ENCODE data around the gene REXO5. TPM values are rescaled to one million over a fixed set of nuclear protein-coding genes. Genes with fewer than 3 reads are reported as not detected.
"Not testable (repeated sequence)": the region's sequence is repeated elsewhere in the genome, so short reads cannot be mapped to it uniquely, and the experiment has no call there.

Gene REXO5
- total and polyA plus RNA-seq, 7 donors: 0.63 to 1.8 (median 1.1) TPM

DNA sequence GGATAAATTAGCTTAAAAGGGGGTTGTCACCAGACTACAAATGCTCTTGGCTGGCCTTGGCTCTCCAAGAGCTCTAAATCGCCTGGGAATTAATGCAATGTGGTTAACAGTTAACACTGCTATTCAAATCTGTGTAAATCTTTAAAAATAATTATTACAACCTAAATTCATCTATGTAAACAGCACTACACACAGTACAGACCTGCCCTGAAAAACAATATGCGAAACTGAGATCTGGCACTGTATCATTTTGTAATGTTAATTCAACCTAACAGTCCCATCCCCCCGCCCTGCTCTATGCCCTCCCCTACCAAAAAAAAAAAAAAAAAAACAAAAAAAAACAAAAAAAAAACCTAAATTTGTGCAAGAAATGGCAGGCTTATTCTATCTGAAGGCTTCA, 52.9 kb downstream of the REXO5 start:
- H3K4me1 ChIP-seq: peaks cover 14% of the 10 kb centered on the region
- intact Hi-C loops (cut with DNase I): loop anchor here in 1 of 2 donors (10.0 kb wide), 1 partner anchor 146 kb away; no protein-coding TSS in a partner anchor

DNA sequence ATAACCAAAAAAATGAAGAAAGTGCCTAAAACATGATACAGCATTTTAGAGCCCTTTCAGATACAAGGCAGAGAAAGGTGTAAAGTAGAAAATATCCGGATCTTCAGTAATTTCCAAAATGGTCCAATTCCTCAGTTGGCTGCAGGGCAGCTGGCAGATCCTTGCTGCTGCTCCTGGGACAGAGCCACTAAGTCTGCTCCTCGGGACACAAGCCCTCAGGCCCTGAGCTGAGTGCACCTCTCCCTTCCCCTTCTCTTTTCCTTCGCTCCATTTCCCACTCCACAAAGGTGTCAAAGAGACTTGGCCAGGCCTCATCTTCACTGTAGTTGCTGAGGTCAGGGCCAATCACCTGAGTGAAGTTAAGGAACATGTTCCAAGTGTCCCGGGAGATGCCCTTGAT, 53.4 kb downstream of the REXO5 start:
- no peak for TF ChIP-seq CTCF (IDR thresholded peaks at IDR 0.05)
- no peak for DNase-seq
- no peaks in the 10 kb centered on the region for H3K27me3 ChIP-seq (ENCODE audit: insufficient read depth in 3 of 3, low read length in 2 of 3)
- intact Hi-C loops (cut with DNase I): loop anchor here in 1 of 2 donors (10.0 kb wide), 1 partner anchor 145 kb away; no protein-coding TSS in a partner anchor
- 28 to 43% (median 36%) methylated on average over 4 of the region's 4 CpGs for WGBS, 3 donors
- H3K4me1 ChIP-seq: peaks cover 14% of the 10 kb centered on the region
- no peak overlapping the region for H3K27ac ChIP-seq
- H3K9me3 ChIP-seq: no peaks in the 10 kb centered on the region
- no peak overlapping the region for H3K4me3 ChIP-seq
- peak in 3 of 4 donors; percentile 32 to 63 (median 45) for ATAC-seq
- H3K36me3 ChIP-seq (ENCODE audit: insufficient read depth in 1 of 2, low read depth in 1 of 2): peaks cover 7 to 27% of the 10 kb centered on the region in 2 donors

More for the DNA sequence above, 52.9 kb downstream of the REXO5 start:
- WGBS, 3 donors: 74 to 83% (median 79%) methylated on average over 3 of the region's 3 CpGs
- no peaks in the 10 kb centered on the region for H3K27me3 ChIP-seq (ENCODE audit: insufficient read depth in 3 of 3, low read length in 2 of 3)
- no peak overlapping the region for H3K27ac ChIP-seq
- peaks cover 7 to 27% of the 10 kb centered on the region in 2 donors for H3K36me3 ChIP-seq (ENCODE audit: insufficient read depth in 1 of 2, low read depth in 1 of 2)
- ATAC-seq (peak in 1 of 4 donors; percentile 40), DNase-seq (no peak)
- no peak for TF ChIP-seq CTCF (IDR thresholded peaks at IDR 0.05)
- H3K4me3 ChIP-seq: no peak overlapping the region
- no peaks in the 10 kb centered on the region for H3K9me3 ChIP-seq

DNA sequence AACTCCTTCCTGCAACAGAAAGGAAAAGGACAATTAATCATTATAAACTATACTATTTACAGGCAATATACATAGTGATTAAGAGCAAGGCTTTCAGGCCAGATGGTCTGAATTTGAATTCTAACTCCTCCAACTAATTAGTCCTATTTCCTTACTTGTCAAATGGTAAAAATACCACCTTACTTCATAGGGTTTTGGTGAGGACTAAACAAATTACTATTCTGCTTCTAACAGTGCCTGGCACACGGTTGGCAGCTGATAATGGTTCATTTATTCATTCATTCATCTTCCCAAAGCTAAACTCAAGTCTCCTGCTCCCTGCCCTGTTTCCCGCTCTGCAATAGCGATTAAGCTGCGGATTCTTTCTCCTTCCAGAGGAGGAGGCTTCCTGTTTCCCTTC, 54.0 kb downstream of the REXO5 start:
- Histone ChIP-seq H3K36me3 (ENCODE audit: insufficient read depth in 1 of 2, low read depth in 1 of 2) (peaks cover 7 to 23% of the 10 kb centered on the region in 2 donors), H3K4me3 (no peak overlapping the region), H3K4me1 (peaks cover 14% of the 10 kb centered on the region), H3K27me3 (ENCODE audit: insufficient read depth in 3 of 3, low read length in 2 of 3) (no peaks in the 10 kb centered on the region), H3K9me3 (no peaks in the 10 kb centered on the region), H3K27ac (no peak overlapping the region)
- 68 to 83% (median 75%) methylated on average over 4 of the region's 4 CpGs for WGBS, 3 donors
- ATAC-seq: no peak
- intact Hi-C loops (cut with DNase I): no loop called here
- TF ChIP-seq CTCF (IDR thresholded peaks at IDR 0.05): no peak
- DNase-seq: no peak

DNA sequence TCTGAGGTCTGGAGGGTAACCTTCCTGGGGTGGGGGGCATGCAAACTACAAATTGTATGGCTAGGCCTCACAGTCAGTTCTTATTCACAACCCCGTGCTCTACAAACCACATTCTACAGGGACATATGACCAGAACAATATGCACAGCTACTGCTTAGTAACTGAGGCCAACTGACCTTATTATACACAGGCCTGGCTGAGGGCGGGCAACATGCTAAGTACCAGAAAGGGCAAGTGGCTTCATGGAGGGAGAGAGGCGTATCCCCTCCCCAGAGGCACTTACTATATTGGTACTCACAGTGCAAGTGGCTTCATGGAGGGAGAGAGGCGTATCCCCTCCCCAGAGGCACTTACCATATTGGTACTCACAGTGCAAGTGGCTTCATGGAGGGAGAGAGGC, 54.7 kb downstream of the REXO5 start:
- H3K4me3 ChIP-seq; DNase-seq; H3K27me3 ChIP-seq (ENCODE audit: insufficient read depth in 3 of 3, low read length in 2 of 3); ATAC-seq; H3K27ac ChIP-seq; H3K9me3 ChIP-seq; intact Hi-C loops (cut with DNase I): not testable (repeated sequence)
- Histone ChIP-seq H3K4me1 (peaks cover 19% of the 10 kb centered on the region), H3K36me3 (ENCODE audit: insufficient read depth in 1 of 2, low read depth in 1 of 2) (peaks cover 4 to 20% of the 10 kb centered on the region in 2 donors)
- WGBS, 3 donors: 73 to 82% (median 81%) methylated on average over 4 of the region's 4 CpGs

GRCh38 chr16:20862162-20862960, 56.0 kb downstream of the REXO5 start:
- Histone ChIP-seq H3K4me3 (no peak overlapping the region), H3K27me3 (ENCODE audit: insufficient read depth in 3 of 3, low read length in 2 of 3) (no peaks in the 10 kb centered on the region), H3K4me1 (peaks cover 33% of the 10 kb centered on the region), H3K27ac (no peak overlapping the region), H3K36me3 (ENCODE audit: insufficient read depth in 1 of 2, low read depth in 1 of 2) (peaks cover 4 to 20% of the 10 kb centered on the region in 2 donors), H3K9me3 (no peaks in the 10 kb centered on the region)
- intact Hi-C loops (cut with DNase I): no loop called here
- ATAC-seq: no peak
- no peak for TF ChIP-seq CTCF (IDR thresholded peaks at IDR 0.05)
- WGBS, 3 donors: 90 to 93% (median 91%) methylated on average over 21 of the region's 21 CpGs
- DNase-seq: no peak

- H3K4me1 ChIP-seq: peaks cover 47% of the 10 kb centered on the region
- not testable (repeated sequence) for H3K27ac ChIP-seq
Observed at GRCh38 chr16:20864376-20864775, 58.0 kb downstream of the REXO5 start.

More at GRCh38 chr16:20864376-20864775, 58.0 kb downstream of the REXO5 start:
- H3K4me3 ChIP-seq; H3K9me3 ChIP-seq; H3K27me3 ChIP-seq (ENCODE audit: insufficient read depth in 3 of 3, low read length in 2 of 3); DNase-seq; intact Hi-C loops (cut with DNase I); ATAC-seq: not testable (repeated sequence)
- 93 to 97% (median 96%) methylated on average over 6 of the region's 6 CpGs for WGBS, 3 donors
- peaks cover 4 to 20% of the 10 kb centered on the region in 2 donors for H3K36me3 ChIP-seq (ENCODE audit: insufficient read depth in 1 of 2, low read depth in 1 of 2)
